Subcutaneous adipose tissue (tissue), 4 donors: Measurements from ENCODE around the gene GPR151. TPM values are rescaled to one million over a fixed set of nuclear protein-coding genes. Genes with fewer than 3 reads are reported as not detected.

Source experiments
- CTCF ChIP-seq: fragments of 450-650 bp; IDR thresholded peaks from one replicate; pipeline ENCODE4 v1.5.1; 2016; ENCODE audit warnings: low read depth, mild to moderate bottlenecking, control low read depth, antibody characterized with exemption, moderate library complexity
- total RNA-seq, 4 donors: library from RNA; depleted of rRNA; stranded (reverse); fragments of >200 nt; gene quantifications; one replicate each; pipeline ENCODE4 v1.1.0, GENCODE V29; 2016

Gene GPR151
- total RNA-seq, 4 donors from 2014 or later = not detected

GRCh38 chr5:146519554-146519953 lies 3.6 kb upstream of the GPR151 start:
- TF ChIP-seq CTCF = no peak

DNA sequence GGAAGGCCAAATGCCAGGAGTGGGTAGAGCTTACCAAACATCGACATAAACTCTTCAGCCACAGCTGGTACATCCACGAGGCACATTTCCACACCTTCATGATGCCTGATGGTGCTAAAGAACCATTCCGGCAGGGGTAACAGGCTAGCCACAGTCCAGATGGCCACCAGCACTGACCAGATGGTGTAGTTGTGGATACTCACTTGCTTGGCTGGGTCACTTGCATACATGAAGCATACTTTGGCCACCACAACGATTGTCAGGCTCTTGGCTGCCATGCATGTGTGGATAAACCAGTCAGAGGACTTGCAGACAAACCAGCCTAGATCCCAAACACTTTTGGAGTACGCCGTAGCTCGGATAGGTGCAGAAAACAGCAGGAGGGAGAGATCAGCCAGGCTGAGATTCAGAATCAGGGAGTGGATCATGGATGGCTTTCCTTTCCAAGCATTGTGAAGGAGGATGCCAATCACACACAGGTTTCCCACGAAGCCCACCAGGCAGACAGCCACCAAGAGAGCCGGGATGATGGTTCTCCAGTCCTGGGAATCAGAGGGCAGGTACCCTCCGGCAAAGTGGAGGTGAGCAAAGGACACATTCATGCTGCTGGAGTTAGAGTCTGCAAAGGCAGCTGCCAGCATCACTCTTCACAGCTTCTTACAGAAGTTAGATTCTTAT lies 378 bp downstream of the GPR151 start:
- no peak for TF ChIP-seq CTCF

GRCh38 chr5:146514575-146514974 lies 1.4 kb downstream of the GPR151 start:
- TF ChIP-seq CTCF = no peak

- TF ChIP-seq CTCF = no peak
Observed at GRCh38 chr5:146513462-146513861, 2.5 kb downstream of the GPR151 start.

- no peak for TF ChIP-seq CTCF
Observed at GRCh38 chr5:146510559-146511125, 5.3 kb downstream of the GPR151 start.

GRCh38 chr5:146507428-146507827 lies 8.6 kb downstream of the GPR151 start:
- TF ChIP-seq CTCF = no peak

GRCh38 chr5:146499680-146500079 lies 16.3 kb downstream of the GPR151 start:
- no peak for TF ChIP-seq CTCF
